ENCODE data around the gene COQ3.

DNA sequence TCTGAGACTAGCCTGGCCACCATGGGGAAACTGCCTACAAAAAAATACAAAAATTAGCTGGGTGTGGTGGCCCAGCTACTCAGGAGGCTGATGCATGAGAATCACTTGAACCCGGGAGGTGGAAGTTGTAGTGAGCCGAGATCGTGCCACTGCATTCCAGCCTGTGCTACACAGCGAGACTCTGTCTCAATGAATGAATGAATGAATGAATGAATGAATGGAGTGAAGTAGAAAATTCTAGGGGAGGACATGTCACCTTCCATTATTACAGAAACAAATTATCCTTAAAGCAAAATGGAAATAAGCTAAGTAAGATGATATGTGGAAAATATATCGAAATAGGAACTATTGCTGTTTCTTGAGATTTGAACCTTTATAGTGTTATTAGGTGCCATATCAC is 34.0 kb upstream of the COQ3 start:
- TF ChIP-seq, protein P1, sequence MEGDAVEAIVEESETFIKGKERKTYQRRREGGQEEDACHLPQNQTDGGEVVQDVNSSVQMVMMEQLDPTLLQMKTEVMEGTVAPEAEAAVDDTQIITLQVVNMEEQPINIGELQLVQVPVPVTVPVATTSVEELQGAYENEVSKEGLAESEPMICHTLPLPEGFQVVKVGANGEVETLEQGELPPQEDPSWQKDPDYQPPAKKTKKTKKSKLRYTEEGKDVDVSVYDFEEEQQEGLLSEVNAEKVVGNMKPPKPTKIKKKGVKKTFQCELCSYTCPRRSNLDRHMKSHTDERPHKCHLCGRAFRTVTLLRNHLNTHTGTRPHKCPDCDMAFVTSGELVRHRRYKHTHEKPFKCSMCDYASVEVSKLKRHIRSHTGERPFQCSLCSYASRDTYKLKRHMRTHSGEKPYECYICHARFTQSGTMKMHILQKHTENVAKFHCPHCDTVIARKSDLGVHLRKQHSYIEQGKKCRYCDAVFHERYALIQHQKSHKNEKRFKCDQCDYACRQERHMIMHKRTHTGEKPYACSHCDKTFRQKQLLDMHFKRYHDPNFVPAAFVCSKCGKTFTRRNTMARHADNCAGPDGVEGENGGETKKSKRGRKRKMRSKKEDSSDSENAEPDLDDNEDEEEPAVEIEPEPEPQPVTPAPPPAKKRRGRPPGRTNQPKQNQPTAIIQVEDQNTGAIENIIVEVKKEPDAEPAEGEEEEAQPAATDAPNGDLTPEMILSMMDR (conservative IDR thresholded peaks at IDR 0.05 in 1 of 2, IDR thresholded peaks at IDR 0.05 in 1 of 2; ENCODE audit: extremely low read depth in 1 of 2, insufficient read depth in 1 of 2, low read depth in 1 of 2, low read length in 2 of 2), result no peak
- TF ChIP-seq EZH2 (IDR thresholded peaks at IDR 0.05; ENCODE audit: borderline replicate concordance, low read length), result no peak
